A673 (cell line): Measurements from ENCODE around the gene RABL2B.
"Not testable (repeated sequence)": the region's sequence is repeated elsewhere in the genome, so short reads cannot be mapped to it uniquely, and the experiment has no call there.

Experiments
- CTCF ChIP-seq: fragments of 300-800, 200-600 bp; sonication (generic); conservative IDR thresholded peaks from 2 replicates; pipeline ENCODE4 v1.5.1; 2017; ENCODE audit warnings: low read depth, mild to moderate bottlenecking, antibody characterized with exemption, low read length, moderate library complexity, mixed read lengths
- EZH2 ChIP-seq: fragments of 200-600 bp; sonication (generic); IDR thresholded peaks from 2 replicates; pipeline ENCODE4 v1.6.1; 2017; ENCODE audit warnings: borderline replicate concordance, low read depth, mild to moderate bottlenecking, mixed read lengths, antibody characterized with exemption, low read length; ENCODE audit not compliant: poor library complexity, severe bottlenecking

GRCh38 chr22:50744424-50744823 is 39.0 kb downstream of the RABL2B start:
- not testable (repeated sequence) for TF ChIP-seq CTCF, EZH2
